IPS-15b (cell line): ENCODE results near the gene NMT1.

ENCODE experiments used
- H3K27me3 ChIP-seq: one replicate; pipeline ENCODE4 v1.6.1; 2013; ENCODE audit warnings: low read length; ENCODE audit not compliant: control insufficient read depth, insufficient read depth
- H3K36me3 ChIP-seq: one replicate; pipeline ENCODE4 v1.6.1; 2013; ENCODE audit warnings: low read length; ENCODE audit not compliant: control insufficient read depth, insufficient read depth
- H3K4me1 ChIP-seq: one replicate; pipeline ENCODE4 v1.6.1; 2013; ENCODE audit warnings: mild to moderate bottlenecking, low read length; ENCODE audit not compliant: control insufficient read depth, insufficient read depth
- H3K4me3 ChIP-seq: one replicate; pipeline ENCODE4 v1.5.1; 2013; ENCODE audit warnings: low read depth, low read length
- H3K9ac ChIP-seq: one replicate; pipeline ENCODE4 v1.6.1; 2013; ENCODE audit warnings: low read depth, mild to moderate bottlenecking, low read length
- H3K9me3 ChIP-seq: one replicate; pipeline ENCODE4 v1.6.1; 2013; ENCODE audit warnings: mild to moderate bottlenecking, low read length; ENCODE audit not compliant: control insufficient read depth, insufficient read depth

The NMT1 gene

DNA sequence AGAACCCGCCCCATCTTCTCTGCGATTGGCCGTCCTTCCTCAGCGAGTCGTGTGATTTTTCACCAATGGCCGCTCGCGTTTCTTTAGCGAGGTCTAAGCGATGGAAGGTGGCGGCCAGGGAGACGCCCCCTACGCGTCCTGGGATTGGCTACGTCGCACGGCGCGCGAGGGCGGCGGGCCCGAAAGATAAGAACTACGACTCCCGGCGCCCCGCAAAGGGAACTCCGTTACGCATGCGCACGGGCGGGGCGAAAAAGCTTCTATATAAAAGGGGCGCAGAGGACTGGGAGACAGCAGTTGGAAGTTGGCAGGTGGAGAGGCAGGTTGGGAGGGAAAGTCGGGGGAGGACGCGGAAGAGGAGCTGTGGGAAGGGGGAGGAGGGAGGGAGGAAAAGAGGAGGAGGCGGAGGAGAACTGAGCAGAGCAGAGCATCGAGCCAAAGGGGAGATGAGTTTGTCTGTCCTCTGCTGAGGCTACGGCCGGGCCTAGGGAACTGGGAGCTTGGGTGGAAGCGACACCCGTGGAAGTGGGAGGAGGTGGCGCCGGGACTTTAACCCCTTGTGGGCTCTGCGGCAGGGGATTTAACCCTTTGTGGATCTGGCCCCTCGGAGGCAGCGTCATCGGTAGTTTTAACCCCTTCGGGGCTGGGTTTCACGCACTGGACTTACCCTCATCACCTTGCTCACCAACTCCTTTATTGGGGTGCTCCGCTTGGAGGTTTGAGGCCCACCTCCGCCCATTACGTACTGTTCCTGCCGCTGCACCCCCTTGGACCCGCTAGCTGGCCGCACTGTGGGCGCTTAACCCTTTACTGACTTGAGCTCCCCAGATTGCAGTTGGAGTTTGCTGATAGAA lies 87.3 kb downstream of the NMT1 start, which contains the start of gene HEXIM1:
HEXIM1 (plus strand) TSS at position 293 of the 854 bp plus-strand sequence. CDS start 716 bp downstream, outside the sequence.
- no peaks in the 10 kb centered on the region for H3K4me1 ChIP-seq
- no peaks in the 10 kb centered on the region for H3K27me3 ChIP-seq
- no peaks in the 10 kb centered on the region for H3K9me3 ChIP-seq

GRCh38 chr17:45149037-45149668 lies 88.0 kb downstream of the NMT1 start:
- Histone ChIP-seq H3K9ac (peak overlapping the region; percentile 81), H3K27me3 (no peaks in the 10 kb centered on the region), H3K9me3 (no peaks in the 10 kb centered on the region), H3K4me1 (no peaks in the 10 kb centered on the region), H3K36me3 (no peaks in the 10 kb centered on the region), H3K4me3 (peak overlapping the region; percentile 72)

More for the DNA sequence above, 87.3 kb downstream of the NMT1 start, which contains the start of gene HEXIM1:
- Histone ChIP-seq H3K36me3 (no peaks in the 10 kb centered on the region), H3K9ac (peak within 1 kb of the TSS; percentile 97), H3K4me3 (peak within 1 kb of the TSS; percentile 72)

GRCh38 chr17:45149669-45150664 lies 88.8 kb downstream of the NMT1 start:
- H3K9ac ChIP-seq: peak overlapping the region; percentile 81
- no peaks in the 10 kb centered on the region for H3K36me3 ChIP-seq
- H3K4me3 ChIP-seq: peak overlapping the region; percentile 72
- H3K9me3 ChIP-seq: no peaks in the 10 kb centered on the region
- H3K4me1 ChIP-seq: no peaks in the 10 kb centered on the region
- no peaks in the 10 kb centered on the region for H3K27me3 ChIP-seq

- peak overlapping the region; percentile 72 for H3K4me3 ChIP-seq
- no peaks in the 10 kb centered on the region for H3K27me3 ChIP-seq
- H3K36me3 ChIP-seq: no peaks in the 10 kb centered on the region
- no peaks in the 10 kb centered on the region for H3K9me3 ChIP-seq
- H3K4me1 ChIP-seq: no peaks in the 10 kb centered on the region
- no peak overlapping the region for H3K9ac ChIP-seq
These were observed 90.0 kb downstream of the NMT1 start for GRCh38 chr17:45150911-45151809.

GRCh38 chr17:45155029-45155428 lies 93.9 kb downstream of the NMT1 start:
- no peaks in the 10 kb centered on the region for H3K27me3 ChIP-seq
- H3K9ac ChIP-seq: no peak overlapping the region
- peaks cover 6% of the 10 kb centered on the region for H3K4me1 ChIP-seq
- no peak overlapping the region for H3K4me3 ChIP-seq
- H3K9me3 ChIP-seq: no peaks in the 10 kb centered on the region
- H3K36me3 ChIP-seq: no peaks in the 10 kb centered on the region

DNA sequence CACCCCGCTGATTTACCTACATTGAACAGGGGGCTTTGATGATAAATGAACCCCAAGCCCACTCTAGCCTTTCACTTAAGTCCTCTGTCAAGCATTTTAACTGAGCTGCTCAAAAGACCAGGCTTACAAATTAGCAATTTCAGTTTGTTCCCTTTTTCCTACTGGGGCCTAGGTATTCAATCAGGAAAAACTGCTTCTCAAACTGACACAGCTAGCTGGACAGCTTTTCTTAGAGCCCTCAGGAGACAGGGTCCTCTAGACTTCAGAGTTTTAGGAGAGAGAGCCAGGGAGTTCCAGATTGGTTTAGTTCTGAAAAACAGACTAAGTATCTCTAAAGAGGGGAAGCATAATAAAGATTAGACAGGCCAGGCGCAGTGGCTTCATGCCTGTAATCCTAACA lies 94.4 kb downstream of the NMT1 start:
- Histone ChIP-seq H3K36me3 (no peaks in the 10 kb centered on the region), H3K9ac (no peak overlapping the region), H3K9me3 (no peaks in the 10 kb centered on the region), H3K27me3 (no peaks in the 10 kb centered on the region), H3K4me3 (no peak overlapping the region), H3K4me1 (peaks cover 7% of the 10 kb centered on the region)

- Histone ChIP-seq H3K9me3 (no peaks in the 10 kb centered on the region), H3K36me3 (no peaks in the 10 kb centered on the region), H3K4me3 (no peak overlapping the region), H3K27me3 (no peaks in the 10 kb centered on the region), H3K9ac (no peak overlapping the region), H3K4me1 (peaks cover 7% of the 10 kb centered on the region)
These were observed 95.1 kb downstream of the NMT1 start for GRCh38 chr17:45156242-45156641.
